B cell (primary cell): ENCODE results near the gene SRRM1. TPM values are rescaled to one million over a fixed set of nuclear protein-coding genes. Genes with fewer than 3 reads are reported as not detected.

ENCODE experiments used
- ATAC-seq: fragments of 200-7000 bp; cut with Tn5 transposase; one replicate; pipeline ENCODE4 v1.10.0; 2021; ENCODE audit warnings: low read depth, mild to moderate bottlenecking, moderate number of reproducible peaks, moderate library complexity
- CTCF ChIA-PET: fragments of 350-600 bp; sonication (Branson Sonifier 250); formaldehyde crosslinking; loops from one replicate; lab custom pipeline; 2021; ENCODE audit warnings: antibody characterized with exemption, inconsistent platforms; lab: Charles Lee
- POLR2A ChIA-PET: fragments of 350-600 bp; sonication (Branson Sonifier 250); formaldehyde crosslinking; loops from one replicate; lab custom pipeline; 2021; ENCODE audit warnings: antibody characterized with exemption; lab: Charles Lee
- DNase-seq: peaks from one replicate; pipeline ENCODE4 v3.0.0; 2013
- H2AFZ ChIP-seq: 2 replicates; pipeline ENCODE4 v1.6.1; 2012; ENCODE audit warnings: mild to moderate bottlenecking, low read depth, low read length; ENCODE audit not compliant: insufficient read depth, poor library complexity, severe bottlenecking
- H3K27ac ChIP-seq, 2 donors: 1 replicate in 1 of 2; 2 replicates in 1 of 2; pipeline ENCODE4 v1.5.1; 2012 to 2013; ENCODE audit warnings: low read length in 2 of 2, mild to moderate bottlenecking in 2 of 2, moderate library complexity in 1 of 2
- H3K27me3 ChIP-seq, 4 experiments: fragments of 200-600 bp in 1 of 4; sonication (generic) in 1 of 4; replicated peaks in 1 of 4; 1 replicate in 2 of 4; 2 replicates in 2 of 4; pipeline versions ENCODE4 v1.6.1 to v1.7.0; 2013 to 2016; ENCODE audit warnings: low read length in 3 of 4, mild to moderate bottlenecking in 2 of 4, mixed read lengths in 1 of 4, moderate library complexity in 1 of 4; ENCODE audit not compliant: insufficient read depth in 4 of 4, control insufficient read depth in 3 of 4; ENCODE audit errors: control extremely low read depth in 1 of 4
- H3K36me3 ChIP-seq, 2 experiments: replicated peaks in 1 of 2; 1 replicate in 1 of 2; 2 replicates in 1 of 2; pipeline versions ENCODE4 v1.6.1 to v1.7.1; 2013; ENCODE audit warnings: low read length in 1 of 2; ENCODE audit not compliant: insufficient read depth in 2 of 2, control insufficient read depth in 1 of 2; ENCODE audit errors: control extremely low read depth in 1 of 2, extremely low read depth in 1 of 2
- H3K4me1 ChIP-seq, 2 donors: fragments of 200-600 bp in 1 of 2; sonication (generic) in 1 of 2; 1 replicate in 1 of 2; 2 replicates in 1 of 2; pipeline versions ENCODE4 v1.5.1 to v1.6.1; 2013 to 2017; ENCODE audit warnings: low read length in 2 of 2; ENCODE audit not compliant: control insufficient read depth in 2 of 2, insufficient read depth in 2 of 2
- H3K4me2 ChIP-seq: replicated peaks from 2 replicates; pipeline ENCODE3; 2012; ENCODE audit warnings: mild to moderate bottlenecking, low read depth, low read length; ENCODE audit not compliant: poor library complexity, severe bottlenecking
- H3K4me3 ChIP-seq, 5 experiments: fragments of 200-600 bp in 1 of 5; sonication (generic) in 1 of 5; 1 replicate in 3 of 5; 2 replicates in 2 of 5; pipeline versions ENCODE4 v1.5.1 to v1.7.0; 2011 to 2016; ENCODE audit warnings: low read length in 4 of 5, mild to moderate bottlenecking in 4 of 5, low read depth in 2 of 5, control low read depth in 1 of 5, moderate library complexity in 1 of 5; ENCODE audit not compliant: insufficient read depth in 1 of 5; ENCODE audit errors: control extremely low read depth in 1 of 5, extremely low read depth in 1 of 5
- H3K79me2 ChIP-seq: fragments of 200-600 bp; sonication (generic); one replicate; pipeline ENCODE4 v1.6.0; 2016; ENCODE audit warnings: low read length; ENCODE audit not compliant: control insufficient read depth, insufficient read depth
- H3K9ac ChIP-seq: fragments of 200-600 bp; sonication (generic); 2 replicates; pipeline ENCODE4 v1.6.1; 2017; ENCODE audit warnings: mild to moderate bottlenecking, low read length, moderate library complexity
- H3K9me3 ChIP-seq, 3 donors: one replicate each; pipeline versions ENCODE4 v1.6.1 to v1.7.1; 2013; ENCODE audit warnings: low read length in 2 of 3; ENCODE audit not compliant: control insufficient read depth in 2 of 3, insufficient read depth in 1 of 3; ENCODE audit errors: control extremely low read depth in 1 of 3
- H4K20me1 ChIP-seq: 2 replicates; pipeline ENCODE4 v1.6.0; 2012; ENCODE audit warnings: mild to moderate bottlenecking, low read length; ENCODE audit not compliant: insufficient read depth, control insufficient read depth, poor library complexity, severe bottlenecking
- H3K27ac Mint-ChIP-seq: one replicate; pipeline ENCODE4 v1.8.0; 2021; ENCODE audit warnings: mixed read lengths
- H3K27me3 Mint-ChIP-seq: one replicate; pipeline ENCODE4 v1.8.0; 2021; ENCODE audit warnings: mixed read lengths
- H3K4me1 Mint-ChIP-seq: one replicate; pipeline ENCODE4 v1.8.0; 2021; ENCODE audit warnings: mixed read lengths
- H3K4me3 Mint-ChIP-seq: one replicate; pipeline ENCODE4 v1.8.0; 2021; ENCODE audit warnings: mixed read lengths
- H3K9me3 Mint-ChIP-seq: one replicate; pipeline ENCODE4 v1.8.0; 2022; ENCODE audit warnings: mixed read lengths; ENCODE audit not compliant: insufficient read depth
- CTCF ChIP-seq: fragments of 200-600 bp; IDR thresholded peaks from one replicate; pipeline ENCODE4 v1.8.0; 2022; ENCODE audit warnings: antibody characterized with exemption, mild to moderate bottlenecking
- EZH2 ChIP-seq: IDR thresholded peaks from 2 replicates; pipeline ENCODE4 v1.6.1; 2012; ENCODE audit warnings: borderline replicate concordance, low read depth, mild to moderate bottlenecking, moderate library complexity, low read length; ENCODE audit not compliant: insufficient read depth, poor library complexity, severe bottlenecking
- WGBS: methylation state at CpG from one replicate; pipeline ENCODE4 v1.1.5; 2013; ENCODE audit warnings: missing lambda C conversion rate; ENCODE audit not compliant: insufficient coverage; 5-methylcytosine and 5-hydroxymethylcytosine counted together
- intact Hi-C: fragments of 100-400 bp; cut with micrococcal nuclease; formaldehyde crosslinking; loops from one replicate; pipeline ENCODE4 v1.10.0; 2022
- polyA plus RNA-seq: library from polyadenylated mRNA; depleted of rRNA; stranded (reverse); fragments of >200 nt; gene quantifications from 2 replicates; pipeline ENCODE4 v1.2.3, GENCODE V29; 2012
- total RNA-seq, 2 donors: library from RNA; stranded (reverse); fragments of 120-200 nt in 1 of 2; gene quantifications; 1 replicate in 1 of 2; 2 replicates in 1 of 2; pipeline versions ENCODE4 v1.2.3 to v1.2.4, GENCODE V29; 2013 to 2022

Gene SRRM1
- total and polyA plus RNA-seq, 2 donors (not counting 1 experiment from before 2014, with no cell fraction given): 88.5 to 238 TPM

- no peak overlapping the region for H2AFZ ChIP-seq
- DNase-seq: no peak
- no peaks in the 10 kb centered on the region for H3K9me3 ChIP-seq
- no peak overlapping the region for H3K27ac ChIP-seq
- Mint-ChIP-seq H3K4me1 (peaks cover 8% of the 10 kb centered on the region), H3K4me3 (no peak overlapping the region), H3K27me3 (peaks cover 8% of the 10 kb centered on the region), H3K27ac (no peak overlapping the region), H3K9me3 (no peaks in the 10 kb centered on the region)
- H3K4me1 ChIP-seq: peaks cover 5 to 6% of the 10 kb centered on the region in 2 donors
- no peak overlapping the region for H3K9ac ChIP-seq
- H3K79me2 ChIP-seq: peaks cover 3% of the 10 kb centered on the region
- ChIA-PET CTCF (interaction anchor here (1.0 to 6.9 kb wide), 5 partner anchors 50 to 565 kb away, joined by 3 to 51 read pairs (median 4); no protein-coding TSS in a partner anchor), POLR2A (no interaction called here)
- no peaks in the 10 kb centered on the region for H3K36me3 ChIP-seq
- no CpG with 5 or more reads among the region's 3 CpGs for WGBS
- H3K4me2 ChIP-seq: no peak overlapping the region
- intact Hi-C loops: no loop called here
- ATAC-seq: no peak
- peaks cover 0 to 3% (median 0%) of the 10 kb centered on the region in 4 experiments for H3K27me3 ChIP-seq
- no peak overlapping the region for H3K4me3 ChIP-seq
- no peak for TF ChIP-seq CTCF
- TF ChIP-seq EZH2: no peak
- H4K20me1 ChIP-seq: no peaks in the 10 kb centered on the region
Observed at GRCh38 chr1:24636661-24637357, 6.3 kb upstream of the SRRM1 start.

GRCh38 chr1:24639094-24639493, 4.0 kb upstream of the SRRM1 start:
- no peak for DNase-seq
- no peak overlapping the region for H3K9ac ChIP-seq
- H2AFZ ChIP-seq: no peak overlapping the region
- WGBS: 100% methylated on average over 1 of the region's 2 CpGs
- peak overlapping the region; percentile 3 for H3K4me3 Mint-ChIP-seq
- no peaks in the 10 kb centered on the region for H3K27me3 ChIP-seq
- H3K36me3 ChIP-seq: no peaks in the 10 kb centered on the region
- intact Hi-C loops: no loop called here
- no peak overlapping the region for H3K4me3 ChIP-seq
- TF ChIP-seq EZH2 (no peak), CTCF (no peak)
- ChIA-PET CTCF (interaction anchor here (0.7 to 6.9 kb wide), 3 partner anchors 248 to 452 kb away, joined by 3 to 51 read pairs (median 3); partner anchors contain the start of gene IFNLR1), POLR2A (interaction anchor here (0.7 kb wide), 1 partner anchor 830 kb away, joined by 5 read pairs; no protein-coding TSS in a partner anchor)
- H3K79me2 ChIP-seq: peaks cover 14% of the 10 kb centered on the region
- H3K4me1 ChIP-seq: peaks cover 10 to 12% of the 10 kb centered on the region in 2 donors
- H3K4me2 ChIP-seq: no peak overlapping the region
- no peak overlapping the region for H3K27ac Mint-ChIP-seq
- peaks cover 8% of the 10 kb centered on the region for H4K20me1 ChIP-seq
- no peaks in the 10 kb centered on the region for H3K9me3 Mint-ChIP-seq
- H3K27ac ChIP-seq: no peak overlapping the region
- no peaks in the 10 kb centered on the region for H3K9me3 ChIP-seq
- peaks cover 14% of the 10 kb centered on the region for H3K4me1 Mint-ChIP-seq
- H3K27me3 Mint-ChIP-seq: peaks cover 3% of the 10 kb centered on the region
- no peak for ATAC-seq
